GM19467 (cell line): ENCODE results near the gene AGTRAP.

Experiments used
- ATAC-seq: cut with Tn5 transposase; IDR thresholded peaks from one replicate; pipeline ENCODE4 v1.9.1; 2021; ENCODE audit warnings: mild to moderate bottlenecking, moderate library complexity; ENCODE audit not compliant: unreplicated experiment

AGTRAP gene

GRCh38 chr1:11705596-11705995 lies 30.3 kb upstream of the AGTRAP start:
- no peak for ATAC-seq

GRCh38 chr1:11706292-11706691 lies 29.6 kb upstream of the AGTRAP start:
- ATAC-seq = no peak

- ATAC-seq = no peak
Observed at GRCh38 chr1:11707621-11708276, 28.2 kb upstream of the AGTRAP start.

- no peak for ATAC-seq
Observed at GRCh38 chr1:11708554-11709350, 27.2 kb upstream of the AGTRAP start.

- ATAC-seq = no peak
Observed at GRCh38 chr1:11711490-11711889, 24.4 kb upstream of the AGTRAP start.

GRCh38 chr1:11712285-11712684 lies 23.7 kb upstream of the AGTRAP start:
- no peak for ATAC-seq

- ATAC-seq = no peak
Observed at GRCh38 chr1:11713095-11713494, 22.8 kb upstream of the AGTRAP start.

GRCh38 chr1:11714831-11715575 lies 20.9 kb upstream of the AGTRAP start:
- no peak for ATAC-seq

- ATAC-seq = no peak
Observed at GRCh38 chr1:11719313-11720032, 16.5 kb upstream of the AGTRAP start.

GRCh38 chr1:11720033-11720376 lies 15.9 kb upstream of the AGTRAP start:
- no peak for ATAC-seq

GRCh38 chr1:11720525-11720924 lies 15.4 kb upstream of the AGTRAP start:
- no peak for ATAC-seq

- no peak for ATAC-seq
Observed at GRCh38 chr1:11721311-11721710, 14.6 kb upstream of the AGTRAP start.

GRCh38 chr1:11722538-11722937 lies 13.4 kb upstream of the AGTRAP start:
- ATAC-seq = no peak

GRCh38 chr1:11725616-11726015 lies 10.3 kb upstream of the AGTRAP start:
- no peak for ATAC-seq

GRCh38 chr1:11727119-11727518 lies 8.8 kb upstream of the AGTRAP start:
- no peak for ATAC-seq

GRCh38 chr1:11728126-11728806 lies 7.7 kb upstream of the AGTRAP start:
- no peak for ATAC-seq

- no peak for ATAC-seq
Observed at GRCh38 chr1:11729155-11729497, 6.8 kb upstream of the AGTRAP start.

- ATAC-seq = no peak
Observed at GRCh38 chr1:11729498-11730428, 6.2 kb upstream of the AGTRAP start.

GRCh38 chr1:11730429-11730891 lies 5.5 kb upstream of the AGTRAP start:
- ATAC-seq = no peak
